VCaP (cell line): Measurements from ENCODE around the gene ENO1.
A peak's percentile ranks its signal among the peaks of the same experiment; 100 is the strongest.

Source experiments
- H3K27ac ChIP-seq: fragments of 450-650 bp; 2 replicates; pipeline ENCODE4 v1.5.1; 2017
- CTCF ChIP-seq: fragments of 450-650 bp; conservative IDR thresholded peaks from 2 replicates; pipeline ENCODE4 v1.5.1; 2017; ENCODE audit warnings: mild to moderate bottlenecking, moderate library complexity

ENO1 gene

GRCh38 chr1:8825985-8826481, 52.5 kb downstream of the ENO1 start:
- H3K27ac ChIP-seq: no peak overlapping the region
- no peak for TF ChIP-seq CTCF

- peak overlapping the region; percentile 76 for H3K27ac ChIP-seq
- TF ChIP-seq CTCF: no peak
These were observed 55.2 kb downstream of the ENO1 start for GRCh38 chr1:8823295-8823664.

DNA sequence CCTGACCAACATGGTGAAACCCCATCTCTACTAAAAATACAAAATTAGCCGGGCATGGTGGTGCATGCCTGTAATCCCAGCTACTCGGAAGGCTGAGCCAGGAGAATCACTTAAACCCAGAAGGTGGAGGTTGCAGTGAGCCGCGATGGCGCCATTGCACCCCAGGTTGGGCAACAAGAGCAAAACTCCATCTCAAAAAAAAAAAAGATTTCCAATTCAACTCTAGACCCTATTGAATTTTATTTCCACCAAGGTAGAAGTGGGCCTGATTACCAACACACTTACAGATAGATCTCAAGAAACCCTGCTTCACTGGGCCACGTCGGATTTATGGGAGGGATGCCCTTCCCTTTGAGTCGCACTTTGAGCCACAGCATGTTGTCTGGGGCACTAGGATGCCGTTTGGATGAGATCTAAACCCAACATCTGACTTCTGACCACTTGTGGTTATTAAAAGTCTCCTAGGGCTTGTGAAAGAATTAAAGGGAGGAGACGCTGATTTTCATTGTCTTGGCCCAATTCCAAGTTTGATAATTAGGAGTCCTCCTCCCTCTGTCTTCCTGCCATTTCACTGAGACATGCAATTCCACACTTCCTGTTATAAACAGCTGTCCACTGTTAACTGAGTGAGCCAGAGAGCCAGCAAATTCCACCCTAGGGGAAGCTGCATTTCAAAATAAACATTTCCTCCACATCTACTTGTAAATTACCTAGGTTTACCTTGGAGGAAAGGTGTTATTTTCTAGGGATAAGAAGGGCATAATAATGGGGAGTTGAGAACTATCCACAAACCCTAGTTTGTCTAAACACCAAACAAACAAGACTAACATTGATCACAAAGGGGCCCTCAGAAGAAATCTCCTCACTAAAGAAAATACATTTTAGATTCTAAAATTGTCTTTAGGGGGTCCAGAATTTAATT, 55.9 kb downstream of the ENO1 start:
- peak overlapping the region; percentile 76 for H3K27ac ChIP-seq
- TF ChIP-seq CTCF: no peak

GRCh38 chr1:8821084-8821483, 57.4 kb downstream of the ENO1 start:
- peak overlapping the region; percentile 76; the same call in 1 of the 2 replicates for H3K27ac ChIP-seq
- TF ChIP-seq CTCF: no peak

GRCh38 chr1:8818789-8819188, 59.7 kb downstream of the ENO1 start:
- peak overlapping the region; percentile 95 for H3K27ac ChIP-seq

GRCh38 chr1:8818325-8818775, 60.1 kb downstream of the ENO1 start:
- TF ChIP-seq CTCF: no peak
- peak overlapping the region; percentile 95 for H3K27ac ChIP-seq

GRCh38 chr1:8817412-8818324, 60.8 kb downstream of the ENO1 start, which contains the start of gene RERE:
RERE (minus strand) TSS chr1:8817640.
- TF ChIP-seq CTCF: 0 out of 2 replicates have a peak, but pooled peaks have one; percentile 22
- peak within 1 kb of the TSS; percentile 95 for H3K27ac ChIP-seq
